HG02678 (cell line): ENCODE measurements around the gene RNASE7.

Experiments
- ATAC-seq: cut with Tn5 transposase; IDR thresholded peaks from one replicate; pipeline ENCODE4 v1.9.1; 2021; ENCODE audit warnings: mild to moderate bottlenecking, moderate library complexity; ENCODE audit not compliant: unreplicated experiment

Gene RNASE7

GRCh38 chr14:21084998-21085853 lies 43.1 kb downstream of the RNASE7 start:
- ATAC-seq, result no peak

DNA sequence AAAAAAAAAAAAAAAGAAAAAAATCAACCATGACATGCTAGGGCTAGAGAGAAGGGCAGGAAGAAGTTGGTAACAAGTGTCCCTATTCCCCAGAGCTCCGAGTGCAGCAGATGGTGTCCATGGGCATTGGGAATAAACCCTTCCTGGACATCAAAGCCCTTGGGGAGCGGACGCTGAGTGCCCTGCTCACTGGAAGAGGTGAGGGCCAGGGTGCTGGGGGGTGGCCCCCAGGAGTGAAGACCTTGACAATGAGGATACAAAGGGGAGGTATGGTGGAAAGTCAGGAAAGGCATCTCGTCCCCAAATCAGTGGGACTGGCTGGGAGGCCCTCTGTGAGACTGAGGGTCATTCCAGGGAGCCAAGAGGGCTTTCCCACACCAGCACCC lies 44.7 kb downstream of the RNASE7 start:
- ATAC-seq, result no peak

DNA sequence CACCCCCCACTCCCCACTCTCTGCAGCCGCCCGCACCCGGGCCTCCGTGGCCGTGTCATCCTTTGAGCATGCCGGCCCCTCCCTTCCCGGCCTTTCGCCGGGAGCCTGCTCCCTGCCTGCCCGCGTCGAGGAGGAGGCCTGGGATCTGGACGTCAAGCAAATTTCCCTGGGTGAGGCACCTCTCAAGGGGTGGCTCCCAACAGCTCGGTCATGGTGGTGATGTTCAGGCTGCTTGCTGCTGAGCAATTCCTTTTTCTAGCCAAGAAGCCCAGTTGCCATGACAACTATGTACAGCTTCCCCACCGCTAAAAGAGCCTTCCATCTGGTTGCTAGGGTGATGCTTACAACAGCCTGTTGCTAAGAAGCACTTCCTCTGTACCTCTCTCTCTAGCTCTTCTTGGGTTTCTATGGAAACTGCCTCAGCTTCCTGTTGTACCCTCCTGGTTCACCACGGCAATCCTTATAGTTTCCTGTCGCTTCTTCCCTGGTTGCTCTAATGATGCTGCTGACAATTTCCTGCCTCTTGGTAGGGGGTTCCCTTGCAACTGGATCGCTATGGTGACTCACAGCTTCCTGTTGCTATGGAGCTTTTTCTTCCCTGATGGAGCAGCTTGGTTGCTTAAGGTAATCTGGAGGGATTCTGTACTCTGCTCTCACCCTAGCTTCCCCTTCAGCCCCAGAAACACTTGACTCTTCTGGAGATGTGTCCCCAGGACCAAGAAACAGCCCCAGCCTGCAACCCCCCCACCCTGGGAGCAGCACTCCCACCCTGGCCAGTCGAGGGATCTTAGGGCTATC lies 45.3 kb downstream of the RNASE7 start:
- peak; percentile 57 for ATAC-seq

- ATAC-seq, result no peak
These were observed 46.5 kb downstream of the RNASE7 start for GRCh38 chr14:21088687-21089086.

DNA sequence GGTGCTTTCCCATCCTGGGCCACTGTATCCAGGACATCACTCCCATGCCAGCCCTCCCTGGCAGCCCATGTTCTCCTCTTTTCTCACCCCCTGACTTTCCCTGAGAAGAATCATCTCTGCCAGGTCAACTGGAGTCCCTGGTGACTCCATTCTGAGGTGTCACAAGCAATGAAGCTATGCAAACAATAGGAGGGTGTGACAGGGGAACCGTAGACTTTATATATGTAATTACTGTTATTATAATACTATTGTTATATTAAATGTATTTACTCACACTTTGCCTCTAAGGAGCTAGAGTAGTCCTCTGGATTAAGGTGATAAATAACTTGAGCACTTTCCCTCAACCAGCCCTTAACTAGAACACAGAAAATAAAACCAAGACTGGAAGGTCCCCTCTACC lies 47.1 kb downstream of the RNASE7 start:
- no peak for ATAC-seq

DNA sequence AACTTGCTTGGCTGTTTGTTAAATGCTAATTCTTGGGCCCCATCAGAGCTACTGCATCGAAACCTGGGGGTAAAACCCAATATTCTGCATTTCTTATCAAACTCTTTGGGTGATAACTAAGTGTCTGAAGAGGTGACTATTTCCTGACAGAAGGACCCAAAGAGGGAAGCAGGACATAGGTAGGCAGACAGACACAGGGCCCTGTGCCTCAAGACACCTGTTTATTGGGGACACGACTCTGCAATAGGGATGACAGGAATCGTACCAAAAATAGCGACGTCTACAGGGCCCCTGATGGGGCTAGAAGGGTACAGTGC lies 47.7 kb downstream of the RNASE7 start:
- no peak for ATAC-seq

DNA sequence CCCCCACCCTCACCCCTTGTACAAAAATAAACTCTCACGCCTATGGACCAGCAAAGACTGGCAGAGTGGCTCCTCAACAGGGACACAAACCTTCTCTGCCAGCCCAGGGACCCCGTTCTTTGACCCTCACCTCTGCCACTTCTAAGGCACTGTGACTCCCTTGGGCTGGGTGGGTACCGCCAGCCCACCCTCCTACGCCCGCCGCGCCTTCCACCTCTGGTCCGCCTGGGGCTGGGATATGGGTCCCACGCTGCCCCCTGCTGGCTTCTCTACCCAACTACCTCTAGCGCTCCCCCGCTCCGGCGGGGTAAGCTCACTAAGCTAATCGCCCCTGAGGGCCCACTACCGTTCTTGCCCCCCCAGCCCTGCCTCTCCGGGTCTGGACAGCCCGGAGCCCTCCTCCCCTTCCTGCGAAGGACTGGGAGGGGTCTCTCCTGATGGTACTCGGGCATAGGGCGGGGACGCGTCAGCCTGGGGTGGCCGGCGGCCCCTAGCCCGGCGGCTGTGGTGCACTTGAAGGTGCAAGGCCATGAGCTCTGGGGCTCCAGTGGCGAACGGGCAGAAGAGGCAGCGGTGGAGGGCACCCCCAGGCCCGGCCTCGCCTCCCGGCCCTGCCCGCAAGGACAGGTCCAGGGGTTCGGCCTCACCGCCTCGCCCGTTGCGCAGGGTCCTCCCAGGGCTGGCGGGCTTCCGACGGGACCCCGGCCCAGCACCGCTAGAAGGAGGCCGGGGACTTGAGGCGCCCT lies 48.2 kb downstream of the RNASE7 start:
- no peak for ATAC-seq

GRCh38 chr14:21090940-21091663 lies 48.9 kb downstream of the RNASE7 start:
- no peak for ATAC-seq

- no peak for ATAC-seq
These were observed 49.7 kb downstream of the RNASE7 start for GRCh38 chr14:21091821-21092272.

- ATAC-seq, result peak; percentile 82
These were observed 50.3 kb downstream of the RNASE7 start for GRCh38 chr14:21092273-21093011.

DNA sequence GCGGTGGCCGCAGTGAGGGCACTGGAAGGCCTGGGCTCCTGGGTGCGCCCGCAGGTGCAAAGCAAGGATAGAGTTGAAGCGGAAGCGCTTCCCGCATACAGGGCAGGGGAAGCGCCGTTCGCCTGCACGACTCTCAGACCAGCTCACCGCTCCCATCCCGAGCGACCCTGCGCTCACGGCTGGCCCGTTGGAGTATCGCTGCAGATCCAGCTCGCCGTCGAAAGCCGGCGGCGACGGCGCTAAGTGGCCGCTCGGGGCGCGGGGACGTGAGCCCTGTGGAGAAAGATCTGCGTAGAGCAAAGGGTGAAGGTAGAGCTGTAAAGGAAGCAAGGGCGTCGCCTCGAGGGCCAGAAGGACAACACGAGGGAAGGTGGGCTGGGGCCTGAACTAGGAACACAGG lies 50.9 kb downstream of the RNASE7 start:
- ATAC-seq, result no peak
